SU-DHL-6 (cell line): ENCODE results near the gene GJD3.

Source experiments
- EZH2phosphoT487 ChIP-seq: fragments of 200-600 bp; sonication (generic), shearing (Covaris generic); conservative IDR thresholded peaks from 2 replicates; pipeline ENCODE4 v1.6.1; 2018; ENCODE audit warnings: mild to moderate bottlenecking, antibody characterized with exemption, low read length, moderate library complexity, mixed read lengths
- TF ChIP-seq, protein P1 (sequence below): fragments of 200-600 bp; sonication (generic); IDR thresholded peaks from one replicate; pipeline ENCODE4 v1.5.1; 2017; ENCODE audit warnings: antibody characterized with exemption, mild to moderate bottlenecking, low read length, moderate library complexity; ENCODE audit not compliant: insufficient read depth, poor library complexity, severe bottlenecking

DNA sequence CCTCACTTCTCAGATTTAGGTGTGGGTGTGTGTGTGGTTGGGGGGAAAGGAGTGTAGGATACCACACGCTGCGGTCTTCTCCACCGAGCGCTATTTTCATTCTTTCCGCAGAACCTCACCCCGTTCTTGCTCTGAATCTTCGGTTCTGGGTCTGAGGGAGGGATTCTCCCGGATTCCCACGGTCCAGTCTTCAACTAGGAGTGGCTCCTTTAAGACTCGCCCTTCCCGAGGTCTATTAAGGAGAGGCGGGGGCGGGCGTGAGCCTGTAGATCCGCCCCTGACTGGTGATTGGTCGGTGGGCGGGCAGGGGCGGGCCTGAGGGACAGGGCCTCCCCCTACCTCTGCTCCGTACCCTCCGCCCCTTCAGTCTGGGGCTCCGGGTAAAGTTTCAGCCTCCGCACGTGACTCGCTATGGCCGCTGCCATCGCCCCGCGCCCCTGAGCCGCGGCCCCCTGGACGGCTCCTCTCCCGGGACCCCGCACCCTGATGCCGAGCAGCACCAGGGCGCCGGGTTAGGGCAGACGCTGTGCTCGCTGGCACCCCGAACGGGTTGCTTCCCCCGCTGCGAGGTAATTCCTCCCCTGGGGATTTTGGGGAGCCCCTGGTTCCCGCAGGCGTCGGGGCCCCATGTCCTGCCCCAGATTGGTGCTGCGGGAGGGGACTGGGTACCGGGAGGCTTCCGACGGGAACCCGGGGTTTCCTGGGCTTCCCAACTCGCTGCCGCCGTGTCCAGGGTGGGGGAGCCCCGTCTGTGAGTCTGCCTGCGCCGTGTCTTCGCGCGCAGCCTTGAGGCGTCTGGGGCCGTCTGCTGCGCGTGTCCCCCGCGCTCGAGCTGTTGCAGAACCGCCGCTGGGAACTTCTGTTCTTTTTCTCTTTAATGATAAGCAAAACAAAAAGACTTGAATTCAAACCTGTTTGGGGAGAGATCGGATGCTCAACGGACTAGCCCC, 46.4 kb downstream of the GJD3 start:
- TF ChIP-seq, protein P1, sequence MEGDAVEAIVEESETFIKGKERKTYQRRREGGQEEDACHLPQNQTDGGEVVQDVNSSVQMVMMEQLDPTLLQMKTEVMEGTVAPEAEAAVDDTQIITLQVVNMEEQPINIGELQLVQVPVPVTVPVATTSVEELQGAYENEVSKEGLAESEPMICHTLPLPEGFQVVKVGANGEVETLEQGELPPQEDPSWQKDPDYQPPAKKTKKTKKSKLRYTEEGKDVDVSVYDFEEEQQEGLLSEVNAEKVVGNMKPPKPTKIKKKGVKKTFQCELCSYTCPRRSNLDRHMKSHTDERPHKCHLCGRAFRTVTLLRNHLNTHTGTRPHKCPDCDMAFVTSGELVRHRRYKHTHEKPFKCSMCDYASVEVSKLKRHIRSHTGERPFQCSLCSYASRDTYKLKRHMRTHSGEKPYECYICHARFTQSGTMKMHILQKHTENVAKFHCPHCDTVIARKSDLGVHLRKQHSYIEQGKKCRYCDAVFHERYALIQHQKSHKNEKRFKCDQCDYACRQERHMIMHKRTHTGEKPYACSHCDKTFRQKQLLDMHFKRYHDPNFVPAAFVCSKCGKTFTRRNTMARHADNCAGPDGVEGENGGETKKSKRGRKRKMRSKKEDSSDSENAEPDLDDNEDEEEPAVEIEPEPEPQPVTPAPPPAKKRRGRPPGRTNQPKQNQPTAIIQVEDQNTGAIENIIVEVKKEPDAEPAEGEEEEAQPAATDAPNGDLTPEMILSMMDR: no peak
- TF ChIP-seq EZH2phosphoT487: no peak
